Measurements from ENCODE around the gene SMYD5. TPM values are rescaled to one million over a fixed set of nuclear protein-coding genes. Genes with fewer than 3 reads are reported as not detected.

The SMYD5 gene
- total and polyA plus RNA-seq, 9 of the 15 experiments (the other 6 are each of a cell fraction or from before 2014, with no cell fraction given), result 11.4 to 56.8 (median 32.0) TPM

DNA sequence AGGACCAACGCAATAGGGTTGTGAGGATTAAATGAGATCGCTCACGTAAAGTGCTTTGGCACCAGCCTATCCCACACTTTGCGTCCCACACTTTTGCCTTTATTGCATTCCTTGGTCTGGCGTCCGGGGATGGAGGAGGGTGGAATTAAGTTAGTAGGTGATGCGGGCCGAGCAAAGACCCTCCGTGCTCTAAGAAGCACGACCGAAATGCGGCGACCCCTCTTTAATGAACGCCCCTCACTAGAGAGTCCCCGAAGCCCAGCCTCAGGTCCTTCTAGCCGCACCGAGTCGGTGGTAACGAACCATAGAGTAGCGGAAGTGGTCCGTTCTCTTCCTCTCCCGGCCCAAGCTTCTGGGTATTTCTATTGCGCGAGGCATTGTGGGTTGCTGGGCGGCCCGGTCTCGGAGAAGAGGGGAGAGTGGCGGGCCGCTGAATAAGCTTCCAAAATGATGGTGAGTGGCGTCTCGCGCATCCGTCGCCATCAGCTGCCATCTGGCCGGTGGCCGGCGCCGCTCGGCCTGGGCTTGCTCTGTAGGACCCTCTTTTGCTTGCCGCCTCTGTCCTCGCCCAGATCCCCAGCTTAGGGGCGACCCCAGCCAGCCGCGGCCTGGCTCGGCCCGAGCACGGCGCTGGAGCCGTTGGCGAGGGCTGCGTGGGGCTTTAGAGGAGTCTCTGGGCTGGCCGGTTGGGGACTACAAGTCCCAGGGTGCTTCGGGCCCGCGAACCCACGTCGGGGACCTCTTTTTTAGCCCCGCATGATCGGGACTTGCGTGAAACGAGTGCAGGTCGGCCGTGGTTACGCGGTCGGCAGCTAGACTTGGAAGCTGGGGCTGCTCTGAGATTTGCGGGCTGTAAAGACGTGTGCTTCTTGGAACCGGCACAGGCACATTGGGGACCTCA, 20.1 kb downstream of the SMYD5 start, which contains the start of gene CCT7 (continued):
- TF ChIP-seq, protein P1, sequence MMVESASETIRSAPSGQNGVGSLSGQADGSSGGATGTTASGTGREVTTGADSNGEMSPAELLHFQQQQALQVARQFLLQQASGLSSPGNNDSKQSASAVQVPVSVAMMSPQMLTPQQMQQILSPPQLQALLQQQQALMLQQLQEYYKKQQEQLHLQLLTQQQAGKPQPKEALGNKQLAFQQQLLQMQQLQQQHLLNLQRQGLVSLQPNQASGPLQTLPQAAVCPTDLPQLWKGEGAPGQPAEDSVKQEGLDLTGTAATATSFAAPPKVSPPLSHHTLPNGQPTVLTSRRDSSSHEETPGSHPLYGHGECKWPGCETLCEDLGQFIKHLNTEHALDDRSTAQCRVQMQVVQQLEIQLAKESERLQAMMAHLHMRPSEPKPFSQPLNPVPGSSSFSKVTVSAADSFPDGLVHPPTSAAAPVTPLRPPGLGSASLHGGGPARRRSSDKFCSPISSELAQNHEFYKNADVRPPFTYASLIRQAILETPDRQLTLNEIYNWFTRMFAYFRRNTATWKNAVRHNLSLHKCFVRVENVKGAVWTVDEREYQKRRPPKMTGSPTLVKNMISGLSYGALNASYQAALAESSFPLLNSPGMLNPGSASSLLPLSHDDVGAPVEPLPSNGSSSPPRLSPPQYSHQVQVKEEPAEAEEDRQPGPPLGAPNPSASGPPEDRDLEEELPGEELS (CRISPR knock-in tag; IDR thresholded peaks at IDR 0.05; ENCODE audit: borderline replicate concordance), result peak; percentile 70; the same call in 1 of the 2 replicates
- peak; percentile 50; the same call in 1 of the 2 replicates for TF ChIP-seq ZNF232 (CRISPR knock-in tag; IDR thresholded peaks at IDR 0.05)
- TF ChIP-seq SOX6 (IDR thresholded peaks at IDR 0.05), result peak; percentile 30; the same call in 1 of the 2 replicates
- TF ChIP-seq, protein P2, sequence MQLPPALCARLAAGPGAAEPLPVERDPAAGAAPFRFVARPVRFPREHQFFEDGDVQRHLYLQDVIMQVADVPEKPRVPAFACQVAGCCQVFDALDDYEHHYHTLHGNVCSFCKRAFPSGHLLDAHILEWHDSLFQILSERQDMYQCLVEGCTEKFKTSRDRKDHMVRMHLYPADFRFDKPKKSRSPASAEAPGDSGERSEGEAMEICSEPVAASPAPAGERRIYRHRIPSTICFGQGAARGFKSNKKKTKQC (CRISPR knock-in tag; IDR thresholded peaks at IDR 0.05), result peak; percentile 17; the same call in 1 of the 2 replicates
- TF ChIP-seq CREM (IDR thresholded peaks at IDR 0.05; ENCODE audit: low read depth), result peak; percentile 76
- TF ChIP-seq EGR1 (conservative IDR thresholded peaks at IDR 0.05), result no peak; the same call in 1 of the 2 replicates
- TF ChIP-seq, protein P3, sequence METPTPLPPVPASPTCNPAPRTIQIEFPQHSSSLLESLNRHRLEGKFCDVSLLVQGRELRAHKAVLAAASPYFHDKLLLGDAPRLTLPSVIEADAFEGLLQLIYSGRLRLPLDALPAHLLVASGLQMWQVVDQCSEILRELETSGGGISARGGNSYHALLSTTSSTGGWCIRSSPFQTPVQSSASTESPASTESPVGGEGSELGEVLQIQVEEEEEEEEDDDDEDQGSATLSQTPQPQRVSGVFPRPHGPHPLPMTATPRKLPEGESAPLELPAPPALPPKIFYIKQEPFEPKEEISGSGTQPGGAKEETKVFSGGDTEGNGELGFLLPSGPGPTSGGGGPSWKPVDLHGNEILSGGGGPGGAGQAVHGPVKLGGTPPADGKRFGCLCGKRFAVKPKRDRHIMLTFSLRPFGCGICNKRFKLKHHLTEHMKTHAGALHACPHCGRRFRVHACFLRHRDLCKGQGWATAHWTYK (CRISPR knock-in tag; IDR thresholded peaks at IDR 0.05), result peak; percentile 69; the same call in 1 of the 2 replicates
- TF ChIP-seq SRSF9 (IDR thresholded peaks at IDR 0.05; ENCODE audit: borderline replicate concordance, low read depth, low read length), result no peak
- TF ChIP-seq LEF1 (IDR thresholded peaks at IDR 0.05), result no peak
- peak; percentile 76 for TF ChIP-seq HCFC1 (IDR thresholded peaks at IDR 0.05; ENCODE audit: low read depth, low read length)
- no peak for TF ChIP-seq ZNF124 (CRISPR knock-in tag; IDR thresholded peaks at IDR 0.05)
- peak; percentile 9; the same call in 1 of the 2 replicates for TF ChIP-seq EP300 (IDR thresholded peaks at IDR 0.05; ENCODE audit: low read length)
- peak; percentile 49; the same call in 1 of the 2 replicates for TF ChIP-seq FOXK1 (CRISPR knock-in tag; IDR thresholded peaks at IDR 0.05; ENCODE audit: borderline replicate concordance)
- TF ChIP-seq, protein P4, sequence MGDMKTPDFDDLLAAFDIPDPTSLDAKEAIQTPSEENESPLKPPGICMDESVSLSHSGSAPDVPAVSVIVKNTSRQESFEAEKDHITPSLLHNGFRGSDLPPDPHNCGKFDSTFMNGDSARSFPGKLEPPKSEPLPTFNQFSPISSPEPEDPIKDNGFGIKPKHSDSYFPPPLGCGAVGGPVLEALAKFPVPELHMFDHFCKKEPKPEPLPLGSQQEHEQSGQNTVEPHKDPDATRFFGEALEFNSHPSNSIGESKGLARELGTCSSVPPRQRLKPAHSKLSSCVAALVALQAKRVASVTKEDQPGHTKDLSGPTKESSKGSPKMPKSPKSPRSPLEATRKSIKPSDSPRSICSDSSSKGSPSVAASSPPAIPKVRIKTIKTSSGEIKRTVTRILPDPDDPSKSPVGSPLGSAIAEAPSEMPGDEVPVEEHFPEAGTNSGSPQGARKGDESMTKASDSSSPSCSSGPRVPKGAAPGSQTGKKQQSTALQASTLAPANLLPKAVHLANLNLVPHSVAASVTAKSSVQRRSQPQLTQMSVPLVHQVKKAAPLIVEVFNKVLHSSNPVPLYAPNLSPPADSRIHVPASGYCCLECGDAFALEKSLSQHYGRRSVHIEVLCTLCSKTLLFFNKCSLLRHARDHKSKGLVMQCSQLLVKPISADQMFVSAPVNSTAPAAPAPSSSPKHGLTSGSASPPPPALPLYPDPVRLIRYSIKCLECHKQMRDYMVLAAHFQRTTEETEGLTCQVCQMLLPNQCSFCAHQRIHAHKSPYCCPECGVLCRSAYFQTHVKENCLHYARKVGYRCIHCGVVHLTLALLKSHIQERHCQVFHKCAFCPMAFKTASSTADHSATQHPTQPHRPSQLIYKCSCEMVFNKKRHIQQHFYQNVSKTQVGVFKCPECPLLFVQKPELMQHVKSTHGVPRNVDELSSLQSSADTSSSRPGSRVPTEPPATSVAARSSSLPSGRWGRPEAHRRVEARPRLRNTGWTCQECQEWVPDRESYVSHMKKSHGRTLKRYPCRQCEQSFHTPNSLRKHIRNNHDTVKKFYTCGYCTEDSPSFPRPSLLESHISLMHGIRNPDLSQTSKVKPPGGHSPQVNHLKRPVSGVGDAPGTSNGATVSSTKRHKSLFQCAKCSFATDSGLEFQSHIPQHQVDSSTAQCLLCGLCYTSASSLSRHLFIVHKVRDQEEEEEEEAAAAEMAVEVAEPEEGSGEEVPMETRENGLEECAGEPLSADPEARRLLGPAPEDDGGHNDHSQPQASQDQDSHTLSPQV (IDR thresholded peaks at IDR 0.05), result no peak
- TF ChIP-seq KLF6 (CRISPR knock-in tag; IDR thresholded peaks at IDR 0.05; ENCODE audit: borderline replicate concordance), result 0 out of 2 replicates have a peak, but pooled peaks have one; percentile 6

Data from K562 (cell line).